Measurements from ENCODE around the gene PTPRM. TPM values are rescaled to one million over a fixed set of nuclear protein-coding genes. Genes with fewer than 3 reads are reported as not detected.

PTPRM gene
- total RNA-seq, 1 donor from 2014 or later = 65.5 TPM

GRCh38 chr18:7908681-7909299 is 341.7 kb downstream of the PTPRM start:
- Histone ChIP-seq H3K27me3 (ENCODE audit: control insufficient read depth, insufficient read depth, low read length) (no peaks in the 10 kb centered on the region), H3K4me3 (ENCODE audit: low read depth, low read length) (no peak overlapping the region), H3K36me3 (ENCODE audit: control insufficient read depth, insufficient read depth, low read length) (no peaks in the 10 kb centered on the region)
- TF ChIP-seq CTCF (IDR thresholded peaks at IDR 0.05; ENCODE audit: insufficient read depth, low read length, poor library complexity, severe bottlenecking) = no peak
- no peak for DNase-seq (ENCODE audit: low read depth)

- Histone ChIP-seq H3K36me3 (ENCODE audit: control insufficient read depth, insufficient read depth, low read length) (no peaks in the 10 kb centered on the region), H3K4me3 (ENCODE audit: low read depth, low read length) (no peak overlapping the region), H3K27me3 (ENCODE audit: control insufficient read depth, insufficient read depth, low read length) (no peaks in the 10 kb centered on the region)
- DNase-seq (ENCODE audit: low read depth) = no peak
- no peak for TF ChIP-seq CTCF (IDR thresholded peaks at IDR 0.05; ENCODE audit: insufficient read depth, low read length, poor library complexity, severe bottlenecking)
Measured at GRCh38 chr18:7914834-7915670, 347.9 kb downstream of the PTPRM start.

GRCh38 chr18:7918701-7919100 is 351.6 kb downstream of the PTPRM start:
- Histone ChIP-seq H3K4me3 (ENCODE audit: low read depth, low read length) (no peak overlapping the region), H3K36me3 (ENCODE audit: control insufficient read depth, insufficient read depth, low read length) (no peaks in the 10 kb centered on the region), H3K27me3 (ENCODE audit: control insufficient read depth, insufficient read depth, low read length) (no peaks in the 10 kb centered on the region)
- no peak for TF ChIP-seq CTCF (IDR thresholded peaks at IDR 0.05; ENCODE audit: insufficient read depth, low read length, poor library complexity, severe bottlenecking)
- DNase-seq (ENCODE audit: low read depth) = no peak

- no peak for TF ChIP-seq CTCF (IDR thresholded peaks at IDR 0.05; ENCODE audit: insufficient read depth, low read length, poor library complexity, severe bottlenecking)
- no peaks in the 10 kb centered on the region for H3K36me3 ChIP-seq (ENCODE audit: control insufficient read depth, insufficient read depth, low read length)
Measured at GRCh38 chr18:7919565-7919964, 352.4 kb downstream of the PTPRM start.

GRCh38 chr18:7921938-7922587 is 354.9 kb downstream of the PTPRM start:
- TF ChIP-seq CTCF (IDR thresholded peaks at IDR 0.05; ENCODE audit: insufficient read depth, low read length, poor library complexity, severe bottlenecking) = no peak
- H3K4me3 ChIP-seq (ENCODE audit: low read depth, low read length) = no peak overlapping the region
- H3K36me3 ChIP-seq (ENCODE audit: control insufficient read depth, insufficient read depth, low read length) = no peaks in the 10 kb centered on the region
- H3K27me3 ChIP-seq (ENCODE audit: control insufficient read depth, insufficient read depth, low read length) = no peaks in the 10 kb centered on the region
- no peak for DNase-seq (ENCODE audit: low read depth)

More at GRCh38 chr18:7919565-7919964, 352.4 kb downstream of the PTPRM start:
- Histone ChIP-seq H3K27me3 (ENCODE audit: control insufficient read depth, insufficient read depth, low read length) (no peaks in the 10 kb centered on the region), H3K4me3 (ENCODE audit: low read depth, low read length) (no peak overlapping the region)
- DNase-seq (ENCODE audit: low read depth) = no peak
